Ascending aorta (tissue), 2 donors: ENCODE measurements around the gene AQP5. TPM values are rescaled to one million over a fixed set of nuclear protein-coding genes. Genes with fewer than 3 reads are reported as not detected.
A peak's percentile ranks its signal among the peaks of the same experiment; 100 is the strongest.

ENCODE experiments used
- DNase-seq, 2 donors: peaks; one replicate each; pipeline ENCODE4 v3.0.0-alpha.2; 2019; ENCODE audit warnings: low spot score in 2 of 2
- H3K27ac ChIP-seq, 2 donors: fragments of 200-600 bp; sonication (generic); one replicate each; pipeline ENCODE4 v1.5.1; 2016 to 2017; ENCODE audit warnings: mild to moderate bottlenecking in 1 of 2
- H3K27me3 ChIP-seq: fragments of 200-600 bp; sonication (generic); one replicate; pipeline ENCODE4 v1.5.1; 2017
- H3K36me3 ChIP-seq, 2 donors: fragments of 200-600 bp; sonication (generic); one replicate each; pipeline ENCODE4 v1.5.1; 2016
- H3K4me1 ChIP-seq, 2 donors: fragments of 200-600 bp; sonication (generic); one replicate each; pipeline ENCODE4 v1.5.1; 2016 to 2017; ENCODE audit warnings: mild to moderate bottlenecking in 1 of 2
- H3K4me3 ChIP-seq, 2 donors: fragments of 200-600 bp; sonication (generic); one replicate each; pipeline ENCODE4 v1.5.1; 2016 to 2017; ENCODE audit warnings: mild to moderate bottlenecking in 1 of 2
- H3K9me3 ChIP-seq, 2 donors: fragments of 200-600 bp; sonication (generic); one replicate each; pipeline ENCODE4 v1.5.1; 2016
- CTCF ChIP-seq, 3 experiments: fragments of 200-600 bp in 2 of 3; fragments of 450-650 bp in 1 of 3; sonication (generic) in 2 of 3; IDR thresholded peaks; one replicate each; pipeline ENCODE4 v1.5.1; 2016 to 2019; ENCODE audit warnings: antibody characterized with exemption in 3 of 3, mild to moderate bottlenecking in 1 of 3, moderate library complexity in 1 of 3
- intact Hi-C: fragments of 100-400 bp; cut with DNase I; formaldehyde crosslinking; loops from one replicate; pipeline ENCODE4 v1.15.1; 2023
- total RNA-seq: library from RNA; depleted of rRNA; stranded (reverse); fragments of >200 nt; gene quantifications from one replicate; pipeline ENCODE4 v1.1.0, GENCODE V29; 2016

AQP5 gene
- total RNA-seq, 1 donor from 2014 or later = not detected

- intact Hi-C loops = loop anchor here (5.0 kb wide), 1 partner anchor 77 kb away; no protein-coding TSS in a partner anchor
- H3K27me3 ChIP-seq = no peaks in the 10 kb centered on the region
- TF ChIP-seq CTCF (IDR thresholded peaks at IDR 0.05) = no peak
- H3K36me3 ChIP-seq = no peaks in the 10 kb centered on the region
- no peak for DNase-seq
- H3K27ac ChIP-seq = no peak overlapping the region
- H3K4me3 ChIP-seq = no peak overlapping the region
- no peaks in the 10 kb centered on the region for H3K4me1 ChIP-seq
- no peaks in the 10 kb centered on the region for H3K9me3 ChIP-seq
Measured at GRCh38 chr12:49944718-49945117, 17.0 kb upstream of the AQP5 start.

GRCh38 chr12:49945394-49946080 is 16.1 kb upstream of the AQP5 start:
- no peak overlapping the region for H3K27ac ChIP-seq
- no peaks in the 10 kb centered on the region for H3K36me3 ChIP-seq
- TF ChIP-seq CTCF (IDR thresholded peaks at IDR 0.05) = peak; percentile 73 to 95 (median 83)
- H3K27me3 ChIP-seq = no peaks in the 10 kb centered on the region
- DNase-seq = peak; percentile 33 to 86
- H3K9me3 ChIP-seq = no peaks in the 10 kb centered on the region
- intact Hi-C loops = loop anchor here (5.0 kb wide), 1 partner anchor 78 kb away; no protein-coding TSS in a partner anchor
- H3K4me3 ChIP-seq = peak overlapping the region in 1 of 2 donors; percentile 47
- H3K4me1 ChIP-seq = no peaks in the 10 kb centered on the region

- DNase-seq = peak in 1 of 2 donors; percentile 19
- TF ChIP-seq CTCF (IDR thresholded peaks at IDR 0.05) = no peak
- H3K27ac ChIP-seq = no peak overlapping the region
- H3K36me3 ChIP-seq = no peaks in the 10 kb centered on the region
- intact Hi-C loops = loop anchor here (5.0 kb wide), 1 partner anchor 79 kb away; no protein-coding TSS in a partner anchor
- H3K27me3 ChIP-seq = no peaks in the 10 kb centered on the region
- no peak overlapping the region for H3K4me3 ChIP-seq
- no peaks in the 10 kb centered on the region for H3K4me1 ChIP-seq
- H3K9me3 ChIP-seq = no peaks in the 10 kb centered on the region
Measured at GRCh38 chr12:49946086-49946485, 15.6 kb upstream of the AQP5 start.

- DNase-seq = no peak
- no peak overlapping the region for H3K27ac ChIP-seq
- no peaks in the 10 kb centered on the region for H3K9me3 ChIP-seq
- TF ChIP-seq CTCF (IDR thresholded peaks at IDR 0.05) = no peak
- no peaks in the 10 kb centered on the region for H3K4me1 ChIP-seq
- H3K36me3 ChIP-seq = no peaks in the 10 kb centered on the region
- H3K27me3 ChIP-seq = no peaks in the 10 kb centered on the region
- no peak overlapping the region for H3K4me3 ChIP-seq
- intact Hi-C loops = loop anchor here (5.0 kb wide), 1 partner anchor 79 kb away; no protein-coding TSS in a partner anchor
Measured at GRCh38 chr12:49946497-49946896, 15.2 kb upstream of the AQP5 start.

- Histone ChIP-seq H3K9me3 (no peaks in the 10 kb centered on the region), H3K4me3 (no peak overlapping the region), H3K27me3 (no peaks in the 10 kb centered on the region), H3K4me1 (no peaks in the 10 kb centered on the region), H3K36me3 (no peaks in the 10 kb centered on the region), H3K27ac (no peak overlapping the region)
- no peak for TF ChIP-seq CTCF (IDR thresholded peaks at IDR 0.05)
- peak in 1 of 2 donors; percentile 21 for DNase-seq
- intact Hi-C loops = loop anchor here (5.0 kb wide), 1 partner anchor 80 kb away; no protein-coding TSS in a partner anchor
Measured at GRCh38 chr12:49947593-49948226, 14.0 kb upstream of the AQP5 start.
